Fibroblast of skin of left quadriceps (primary cell): Measurements from ENCODE around the gene CPNE6.
A peak's percentile ranks its signal among the peaks of the same experiment; 100 is the strongest.
"Not testable (repeated sequence)": the region's sequence is repeated elsewhere in the genome, so short reads cannot be mapped to it uniquely, and the experiment has no call there.

Source experiments
- DNase-seq, 2 experiments: peaks; one replicate each; pipeline ENCODE4 v3.0.0-alpha.2; 2013; ENCODE audit warnings: low read depth in 2 of 2

CPNE6 gene

DNA sequence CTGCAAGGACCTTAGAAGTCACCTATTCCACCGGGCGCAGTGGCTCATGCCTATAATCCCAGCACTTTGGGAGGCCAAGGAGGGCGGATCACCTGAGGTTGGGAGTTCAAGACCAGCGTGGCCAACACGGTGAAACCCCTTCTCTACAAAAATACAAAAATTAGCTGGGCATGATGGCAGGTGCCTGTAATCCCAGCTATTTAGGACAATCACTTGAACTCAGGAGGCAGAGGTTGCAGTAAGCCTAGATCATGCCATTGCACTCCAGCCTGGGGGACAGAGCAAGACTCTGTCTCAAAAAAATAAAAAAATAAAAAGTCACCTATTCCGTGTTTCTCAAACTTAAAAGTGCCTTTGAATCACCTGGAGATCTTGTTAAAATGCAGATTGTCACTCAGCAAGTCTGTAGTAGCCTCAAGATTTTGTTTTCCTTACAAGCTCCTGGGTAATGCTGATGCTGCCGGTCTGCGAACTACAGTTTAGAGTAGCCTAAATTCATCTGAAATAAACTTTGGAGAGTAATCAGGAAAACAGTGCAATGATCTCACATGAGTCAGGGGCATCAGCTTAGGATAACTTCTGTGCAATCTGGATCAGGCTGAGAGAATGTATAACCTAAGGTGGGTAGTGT is 34.4 kb downstream of the CPNE6 start:
- not testable (repeated sequence) for DNase-seq

DNA sequence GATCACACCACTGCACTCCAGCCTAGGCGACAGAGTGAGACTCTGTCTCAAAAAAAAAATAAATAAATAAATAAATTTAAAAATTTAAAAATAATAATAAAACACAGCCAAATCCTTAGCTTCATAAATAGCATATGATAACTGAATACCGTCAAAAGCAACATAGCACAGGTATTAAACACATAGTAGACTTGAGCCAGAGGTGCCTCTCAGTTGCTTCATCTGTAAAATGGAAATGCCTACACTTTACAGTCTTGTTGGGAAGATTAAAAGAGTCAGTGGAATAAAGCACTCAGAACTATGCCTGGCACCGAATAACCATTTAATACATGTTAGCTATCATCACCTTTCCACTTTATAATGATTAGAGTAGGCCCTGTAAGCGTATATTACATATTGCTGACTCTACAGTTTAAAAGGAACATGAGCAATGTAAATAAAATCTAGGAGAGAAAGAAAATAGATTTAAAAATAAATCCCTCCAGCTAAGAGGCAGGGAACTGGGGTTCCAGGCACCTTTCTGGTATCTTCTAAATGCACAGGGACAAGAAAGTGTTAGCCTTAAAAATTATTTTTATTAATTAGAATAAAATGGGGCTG is 35.4 kb downstream of the CPNE6 start:
- DNase-seq = no peak

DNA sequence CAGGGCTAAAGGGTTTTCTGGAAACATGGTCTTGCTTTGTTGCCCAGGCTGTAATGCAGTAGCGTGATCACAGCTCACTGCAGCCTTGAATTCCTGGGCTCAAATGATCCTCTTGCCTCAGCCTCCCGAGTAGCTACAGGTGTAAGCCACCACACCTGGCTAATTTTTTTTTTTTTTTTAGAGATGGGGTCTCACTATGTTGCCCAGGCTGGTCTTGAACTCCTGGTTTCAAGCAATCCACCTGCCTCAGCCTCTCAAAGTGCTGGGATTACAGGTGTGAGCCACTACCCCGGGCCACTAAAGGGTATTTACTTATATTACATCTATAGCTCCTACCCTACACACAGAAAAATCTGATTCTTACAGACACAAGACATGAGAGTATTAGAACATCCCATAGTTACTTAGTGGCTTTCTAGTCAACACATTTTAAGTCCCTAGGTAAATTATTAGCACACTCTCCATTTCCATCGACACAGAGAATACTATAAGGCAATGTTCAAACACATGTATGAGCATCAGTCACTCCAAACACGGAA is 37.0 kb downstream of the CPNE6 start:
- DNase-seq = no peak

DNA sequence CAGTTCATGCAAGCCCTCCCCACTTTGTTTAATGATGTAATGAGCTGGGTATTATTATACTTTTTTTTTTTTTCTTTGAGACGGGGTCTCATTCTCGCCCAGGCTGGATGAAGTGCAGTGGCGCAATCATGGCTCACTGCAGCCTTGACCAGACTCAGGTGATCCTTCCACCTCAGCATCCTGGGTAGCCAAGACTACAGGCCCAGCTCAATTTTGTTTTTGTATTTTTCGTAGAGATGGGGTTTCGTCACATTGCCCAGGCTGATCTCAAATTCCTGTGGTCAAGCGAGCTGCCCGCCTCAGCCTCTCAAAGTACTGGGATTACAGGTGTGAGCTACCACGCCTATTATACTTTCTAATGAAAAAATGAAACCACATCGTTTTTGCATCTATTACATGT is 38.7 kb downstream of the CPNE6 start:
- DNase-seq = no peak

DNA sequence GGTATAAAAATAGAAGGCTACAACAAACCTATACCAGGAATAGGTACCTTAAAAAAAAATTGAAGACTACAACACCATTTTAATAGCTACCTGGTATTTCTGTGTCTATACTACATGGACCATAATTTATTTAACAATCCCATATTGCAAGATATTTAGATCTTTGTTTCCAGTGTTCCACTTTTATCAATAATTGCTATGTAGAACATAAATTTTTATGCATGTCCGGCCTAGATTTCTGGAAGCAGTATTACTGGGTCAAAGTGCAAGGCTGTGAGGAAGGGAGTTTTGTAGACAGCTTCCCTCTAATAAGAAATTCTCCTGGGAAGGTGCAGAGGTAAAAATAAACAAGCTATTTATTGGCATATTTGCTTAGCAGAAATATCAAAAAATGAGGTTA is 39.2 kb downstream of the CPNE6 start:
- no peak for DNase-seq

DNA sequence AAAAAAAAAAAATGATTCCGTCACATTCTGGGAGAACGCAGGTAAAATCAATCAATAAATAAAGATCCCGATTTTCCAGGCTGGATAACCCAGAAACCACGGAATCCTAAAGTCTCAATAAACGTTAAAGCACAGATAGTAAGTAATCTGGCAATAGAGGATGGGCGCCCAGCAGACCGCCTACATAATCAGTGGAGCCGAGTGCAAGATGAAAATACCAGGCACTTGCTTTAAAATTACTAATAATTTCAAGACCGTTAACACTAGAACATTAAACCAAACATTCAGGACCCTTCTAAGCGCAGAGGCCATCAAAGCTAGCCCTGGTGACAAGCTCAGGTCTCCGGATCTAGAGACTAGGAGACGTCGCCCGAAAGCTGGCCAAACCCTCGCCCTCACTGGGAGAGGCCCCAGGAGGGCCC is 42.0 kb downstream of the CPNE6 start:
- no peak for DNase-seq

DNA sequence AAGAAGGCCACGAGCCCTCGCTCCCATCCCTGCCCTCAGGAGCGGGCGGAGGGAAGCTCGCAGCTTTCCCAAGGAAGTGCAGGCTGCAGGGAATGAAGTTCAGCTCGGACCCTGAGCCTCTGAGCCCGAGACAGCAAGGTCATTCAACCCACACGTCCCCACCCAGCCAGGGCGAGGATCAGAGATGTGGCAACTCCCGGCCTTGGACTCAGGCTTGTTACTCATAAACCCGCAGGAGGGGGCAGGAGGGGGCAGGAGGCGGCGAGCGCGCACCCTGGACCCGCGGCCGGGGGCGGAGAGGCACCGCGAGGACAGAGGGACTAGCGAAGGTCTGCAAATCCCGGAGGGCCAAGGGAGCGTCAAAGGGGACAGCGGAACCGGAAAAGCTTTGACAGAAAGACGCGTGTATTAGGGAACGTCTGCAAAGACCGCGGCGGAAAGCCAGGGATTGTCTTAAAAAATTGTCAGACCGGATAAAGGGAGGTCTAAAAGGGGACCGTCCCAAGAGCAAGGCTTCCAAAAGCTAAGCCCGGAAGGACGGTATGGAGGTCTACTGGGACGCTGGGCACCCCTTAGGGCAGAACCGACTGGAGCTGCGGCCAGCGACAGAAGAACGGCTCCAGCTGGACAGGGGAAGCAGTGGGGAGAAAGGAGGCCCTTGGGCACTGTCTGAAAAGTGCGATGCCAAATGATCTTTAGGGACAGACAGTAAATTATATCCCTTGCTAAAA is 42.6 kb downstream of the CPNE6 start:
- DNase-seq = peak; percentile 62 to 65

DNA sequence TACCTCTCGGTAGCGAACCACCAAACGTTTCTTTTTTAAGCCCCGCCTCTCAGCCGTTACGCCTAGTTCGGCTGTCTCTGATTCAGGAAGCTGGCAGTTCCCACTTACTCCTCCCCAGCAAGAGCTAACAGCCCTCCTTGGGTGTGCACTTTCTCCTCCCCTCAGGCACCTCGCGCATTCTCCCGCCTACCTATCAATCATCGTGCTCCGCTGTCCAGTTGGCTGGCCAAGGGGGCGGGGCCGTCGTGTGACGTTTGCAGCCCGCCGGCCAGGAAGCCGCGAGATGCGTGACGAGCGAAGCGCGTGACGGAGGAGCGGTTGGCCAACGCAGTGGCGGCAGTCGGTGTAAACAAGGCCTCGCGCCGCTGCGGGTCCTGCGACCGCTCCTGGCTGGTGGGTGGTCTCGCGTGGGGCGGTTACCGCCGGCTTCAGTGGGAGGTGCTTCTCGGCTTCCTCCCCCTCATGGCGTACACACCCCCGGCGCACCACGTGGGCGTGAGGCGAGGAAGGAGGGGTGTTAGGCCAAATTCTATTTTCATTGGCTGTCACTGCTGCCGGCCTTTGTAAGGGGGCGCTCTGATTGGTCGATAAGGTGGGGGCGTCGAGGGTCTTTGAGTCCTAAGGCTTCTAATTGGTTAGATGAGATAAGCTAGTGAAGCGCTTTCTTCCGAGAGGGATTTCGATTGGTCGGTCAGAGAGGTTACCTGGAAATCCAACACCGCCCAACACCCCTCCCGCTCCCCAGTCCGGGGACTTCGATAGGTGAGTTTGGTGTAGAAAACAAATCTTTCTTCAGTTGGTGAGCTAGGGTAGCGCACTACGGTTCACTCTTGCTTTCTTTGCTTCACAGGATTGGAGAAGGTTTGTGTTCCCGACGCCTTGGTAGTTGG is 43.4 kb downstream of the CPNE6 start, which contains the start of the genes DCAF11 and NRL:
Gene DCAF11, plus strand, starts transcription at position 246 of the 890 bp plus-strand sequence. CDS start 818 bp downstream, outside the sequence.
Gene NRL, minus strand, starts transcription at position 418 of the 890 bp plus-strand sequence. CDS start 32,101 bp downstream, outside the sequence.
- peak; percentile 99 for DNase-seq

DNA sequence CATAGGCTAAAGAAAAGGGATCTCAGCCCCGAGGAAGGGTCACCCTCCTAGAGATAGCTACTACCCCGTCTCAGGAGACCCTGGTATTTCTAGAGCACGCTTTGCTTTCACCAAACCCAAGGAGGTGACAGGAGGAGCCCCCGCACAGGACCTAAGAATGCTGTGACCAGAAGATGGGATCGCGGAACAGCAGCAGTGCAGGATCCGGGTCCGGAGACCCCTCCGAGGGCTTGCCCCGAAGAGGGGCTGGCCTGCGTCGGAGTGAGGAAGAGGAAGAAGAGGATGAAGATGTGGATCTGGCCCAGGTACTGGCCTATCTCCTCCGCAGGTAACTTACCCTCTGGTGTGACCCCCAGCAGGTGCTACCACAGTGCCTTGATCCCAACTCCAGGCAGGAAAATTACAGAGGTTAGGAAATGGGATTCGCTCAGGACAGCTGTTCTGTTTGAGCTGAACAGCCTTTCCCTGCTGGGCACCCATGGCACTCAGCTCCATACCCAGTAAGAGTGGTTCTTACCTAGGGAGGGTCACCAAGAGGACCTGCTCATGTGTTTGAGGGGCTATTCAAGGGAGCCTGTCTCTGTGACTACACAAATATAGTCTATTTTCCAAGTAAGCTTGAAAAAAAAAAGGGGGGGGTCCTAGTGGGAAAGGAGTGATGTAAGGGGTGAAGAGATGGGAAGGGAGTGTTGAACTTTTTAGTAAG is 44.2 kb downstream of the CPNE6 start:
- DNase-seq = no peak

DNA sequence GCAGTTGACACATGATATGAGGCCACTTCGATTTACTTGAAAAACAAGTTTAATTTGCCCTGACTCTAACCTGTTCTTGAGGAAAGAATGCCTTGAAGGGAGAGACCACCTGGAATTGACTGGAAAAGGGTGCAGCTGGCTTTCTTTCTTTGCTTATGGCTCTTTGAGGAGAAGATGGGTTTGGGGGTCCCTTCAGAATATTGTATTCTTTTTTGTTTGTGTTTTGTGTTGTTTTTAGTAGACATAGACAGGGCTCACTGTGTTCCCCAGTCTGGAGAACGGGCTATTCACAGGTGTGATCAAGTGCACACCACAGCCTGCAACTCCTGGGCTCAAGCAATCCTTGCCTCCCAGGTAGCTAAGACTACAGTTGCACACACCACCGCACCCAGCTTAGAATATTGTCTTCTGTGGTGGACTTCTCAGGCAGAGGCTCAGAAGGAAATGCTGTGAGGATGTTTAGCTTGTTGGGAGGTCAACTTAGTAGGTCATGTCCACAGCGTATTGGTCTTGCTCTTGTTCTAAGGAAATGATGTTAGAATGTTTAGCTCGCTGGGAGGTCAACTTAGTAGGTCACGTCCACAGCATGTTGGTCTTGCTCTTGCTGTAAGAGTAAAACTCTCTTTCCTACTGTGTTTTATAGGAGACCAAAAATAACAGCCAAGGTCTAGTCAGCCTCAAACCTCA is 44.9 kb downstream of the CPNE6 start:
- DNase-seq = no peak

DNA sequence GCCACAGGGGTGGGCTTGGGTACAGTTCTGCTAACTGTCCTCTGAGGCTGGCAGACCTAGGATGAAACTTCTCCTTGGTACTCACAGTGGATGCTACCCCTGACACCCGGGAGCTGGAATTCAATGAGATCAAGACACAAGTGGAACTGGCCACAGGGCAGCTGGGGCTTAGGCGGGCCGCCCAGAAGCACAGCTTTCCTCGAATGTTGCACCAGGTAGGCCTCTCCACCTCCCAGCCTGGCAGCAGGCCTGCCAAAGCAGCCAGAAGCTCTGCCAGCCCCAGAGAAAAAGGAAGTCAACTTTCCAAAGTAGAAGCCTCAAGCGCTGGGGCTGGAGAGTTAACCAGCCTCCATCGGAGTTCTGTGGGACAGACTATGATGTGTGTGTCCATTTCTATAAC is 45.8 kb downstream of the CPNE6 start:
- no peak for DNase-seq

DNA sequence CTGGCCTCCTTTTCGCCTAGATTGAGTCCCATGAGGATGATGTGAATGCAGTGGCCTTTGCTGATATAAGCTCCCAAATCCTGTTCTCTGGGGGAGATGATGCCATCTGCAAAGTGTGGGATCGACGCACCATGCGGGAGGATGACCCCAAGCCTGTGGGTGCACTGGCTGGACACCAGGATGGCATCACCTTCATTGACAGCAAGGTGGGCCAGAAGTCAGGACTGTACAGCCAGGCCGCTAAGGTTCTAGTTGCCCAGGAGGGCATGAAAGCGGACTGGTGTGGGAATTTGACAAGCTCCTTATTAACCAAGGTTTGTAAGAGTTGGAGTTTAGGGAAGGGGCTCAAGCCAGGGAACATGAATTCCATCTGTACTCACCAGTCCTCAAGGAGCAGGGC is 48.3 kb downstream of the CPNE6 start:
- DNase-seq = no peak

DNA sequence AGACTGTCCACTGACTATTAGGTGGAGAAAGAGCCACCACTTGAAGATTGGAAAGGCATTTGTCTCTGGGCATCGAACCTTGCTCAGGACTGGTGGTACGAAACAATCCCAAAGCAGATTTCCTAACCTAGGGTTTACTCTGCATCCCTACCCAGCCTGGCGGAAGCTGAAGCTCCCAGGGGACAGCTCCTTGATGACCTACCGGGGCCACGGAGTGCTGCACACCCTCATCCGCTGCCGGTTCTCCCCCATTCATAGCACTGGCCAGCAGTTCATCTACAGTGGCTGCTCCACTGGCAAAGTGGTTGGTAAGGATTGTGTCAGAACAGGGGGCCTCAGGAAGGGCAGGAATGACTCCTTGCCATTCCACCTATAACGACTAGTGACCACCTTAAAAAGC is 49.8 kb downstream of the CPNE6 start:
- DNase-seq = no peak

DNA sequence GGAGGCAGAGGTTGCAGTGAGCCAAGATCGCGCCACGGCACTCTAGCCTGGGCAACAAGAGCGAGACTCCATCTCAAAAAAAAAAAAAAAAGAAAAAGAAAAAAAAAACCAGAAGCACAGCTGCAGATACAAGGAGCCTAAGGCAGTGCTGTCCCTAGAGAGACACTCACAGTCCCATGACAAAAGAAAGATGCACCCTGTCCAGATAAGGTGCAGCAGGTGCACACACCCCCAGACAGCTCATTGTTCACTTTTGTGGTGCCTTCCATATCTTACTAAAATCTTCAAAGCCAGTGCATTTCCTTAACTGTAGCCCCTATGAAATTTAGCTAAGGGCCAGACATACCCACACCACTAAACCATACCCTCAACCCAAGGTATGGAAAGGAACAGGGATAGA is 51.1 kb downstream of the CPNE6 start:
- no peak for DNase-seq

DNA sequence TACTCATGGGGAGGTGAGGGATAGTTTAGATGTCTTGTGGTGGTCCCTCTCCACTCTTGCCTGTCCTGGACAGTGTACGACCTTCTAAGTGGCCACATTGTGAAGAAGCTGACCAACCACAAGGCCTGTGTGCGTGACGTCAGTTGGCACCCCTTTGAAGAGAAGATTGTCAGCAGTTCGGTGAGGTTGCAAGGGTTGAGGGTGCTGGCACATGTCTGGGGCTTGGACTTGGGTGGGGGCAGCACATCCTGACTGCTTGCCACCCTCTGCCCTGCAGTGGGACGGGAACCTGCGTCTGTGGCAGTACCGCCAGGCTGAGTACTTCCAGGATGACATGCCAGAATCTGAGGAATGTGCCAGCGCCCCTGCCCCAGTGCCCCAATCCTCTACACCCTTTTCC is 51.5 kb downstream of the CPNE6 start:
- DNase-seq = no peak

DNA sequence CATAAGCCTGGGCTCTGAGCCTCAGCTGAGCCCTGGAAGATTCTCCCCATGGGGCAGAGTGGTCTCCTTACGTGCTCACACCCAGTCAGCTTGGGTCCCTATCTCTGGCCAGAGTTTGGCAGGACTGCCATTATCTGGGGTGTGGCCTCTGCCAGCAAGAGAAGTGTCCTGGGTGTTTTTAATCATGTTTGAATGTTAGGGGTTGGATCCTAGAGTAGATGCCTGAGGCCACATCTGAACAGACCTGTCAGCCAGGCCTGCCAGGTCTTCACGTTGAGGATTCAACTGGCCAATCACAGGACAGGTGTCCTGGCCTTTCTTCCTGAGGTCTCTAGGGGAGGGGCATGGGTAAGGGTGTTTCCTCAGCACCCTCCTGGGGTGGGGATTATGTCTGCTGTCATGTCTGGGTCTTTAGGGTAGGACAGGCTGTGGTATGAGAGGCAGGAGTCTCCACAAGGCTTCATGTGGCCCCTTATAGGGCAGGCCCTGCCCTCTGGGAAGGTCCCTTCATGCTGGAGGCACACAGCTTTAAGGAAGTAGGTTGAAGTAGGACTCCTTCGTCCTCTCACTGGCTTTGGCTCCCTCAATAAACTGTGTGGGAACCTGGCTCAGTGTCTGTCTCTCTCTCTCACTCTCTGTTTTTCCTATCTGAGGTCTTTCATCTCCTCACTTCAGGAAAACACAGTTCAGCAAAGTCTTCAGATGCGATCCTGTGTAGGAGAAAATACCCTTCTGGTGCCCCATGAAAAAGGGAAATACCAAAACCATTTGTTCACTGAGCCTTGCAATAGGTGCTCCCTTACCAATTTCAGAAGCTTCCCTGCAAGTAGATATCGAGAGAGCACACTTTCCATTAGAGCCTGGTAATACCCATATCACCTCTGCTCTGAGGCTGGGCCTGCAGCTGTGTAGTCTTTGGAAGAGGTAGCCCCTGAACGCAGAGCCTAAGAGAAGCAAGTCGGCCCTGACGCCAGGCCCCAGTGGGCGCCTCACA is 52.4 kb downstream of the CPNE6 start:
- no peak for DNase-seq

DNA sequence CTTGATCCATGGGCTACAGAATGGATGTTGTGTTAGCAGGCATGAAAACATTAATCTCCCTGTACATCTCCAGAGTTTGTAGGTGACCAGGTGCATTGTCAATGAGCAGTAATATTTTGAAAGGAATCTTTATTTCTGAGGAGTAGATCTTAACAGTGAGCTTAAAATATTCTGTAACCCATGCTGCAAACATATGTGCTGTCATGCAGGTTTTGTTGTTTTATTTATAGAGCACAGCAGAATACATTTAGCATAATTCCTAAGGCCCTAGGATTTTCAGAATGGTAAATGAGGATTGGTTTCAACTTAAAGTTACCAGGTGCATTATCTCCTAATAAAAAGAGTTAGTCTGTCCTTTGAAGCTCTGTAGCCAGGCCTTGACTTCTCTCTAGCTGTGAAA is 55.6 kb downstream of the CPNE6 start:
- DNase-seq = no peak

DNA sequence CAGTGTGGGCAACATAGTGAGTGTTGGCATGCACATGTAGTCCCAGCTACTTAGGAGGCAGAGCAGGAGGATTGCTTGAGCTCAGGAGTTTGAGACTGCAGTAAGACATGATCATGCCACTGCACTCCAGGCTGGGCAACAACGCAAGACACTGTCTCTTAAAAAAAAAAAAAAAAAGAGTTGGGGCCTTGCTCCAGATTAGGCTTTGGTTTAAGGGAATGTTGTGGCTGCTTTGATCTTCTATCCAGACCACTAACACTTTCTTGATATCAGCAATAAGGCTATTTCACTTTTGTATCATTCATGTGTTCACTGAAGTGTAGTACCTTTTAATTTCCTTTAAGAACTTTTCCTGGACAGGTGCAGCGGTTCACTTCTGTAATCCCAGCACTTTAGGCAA is 56.3 kb downstream of the CPNE6 start:
- no peak for DNase-seq
